Testis (tissue), 3 donors: ENCODE measurements around the gene FAM107B. TPM values are rescaled to one million over a fixed set of nuclear protein-coding genes. Genes with fewer than 3 reads are reported as not detected.

Source experiments
- DNase-seq: peaks from one replicate; pipeline ENCODE4 v3.0.0-alpha.2; 2019
- H3K27ac ChIP-seq, 2 donors: fragments of 200-600 bp; sonication (generic); one replicate each; pipeline ENCODE4 v1.5.1; 2019
- H3K27me3 ChIP-seq: fragments of 200-600 bp; sonication (generic); one replicate; pipeline ENCODE4 v1.5.1; 2019
- H3K36me3 ChIP-seq: fragments of 200-600 bp; sonication (generic); one replicate; pipeline ENCODE4 v1.5.1; 2017; ENCODE audit warnings: low read depth; ENCODE audit errors: missing control alignments
- H3K4me1 ChIP-seq: fragments of 200-600 bp; sonication (generic); one replicate; pipeline ENCODE4 v1.5.1; 2019
- H3K4me3 ChIP-seq, 2 donors: fragments of 200-600 bp; sonication (generic); one replicate each; pipeline ENCODE4 v1.5.1; 2017 to 2019
- H3K9me3 ChIP-seq: fragments of 200-600 bp; sonication (generic); one replicate; pipeline ENCODE4 v1.5.1; 2017
- POLR2A ChIP-seq: fragments of 450-650 bp; IDR thresholded peaks from one replicate; pipeline ENCODE4 v1.6.1; 2017; ENCODE audit warnings: antibody characterized with exemption, mild to moderate bottlenecking, moderate library complexity
- WGBS, 2 donors: methylation state at CpG; one replicate each; pipeline ENCODE4 v1.1.5; 2018; 5-methylcytosine and 5-hydroxymethylcytosine counted together
- intact Hi-C: fragments of 100-400 bp; cut with DNase I; formaldehyde crosslinking; loops from one replicate; pipeline ENCODE4 v1.15.1; 2023; ENCODE audit warnings: low total_unique reads
- polyA plus RNA-seq: library from polyadenylated mRNA; stranded (reverse); fragments of 350-450 nt; fragmentation: Illumina TruSeq; extraction: RNeasy Lipid Tissue Mini Kit (QIAGEN cat#74804); gene quantifications from one replicate; pipeline ENCODE4 v1.2.3, GENCODE V29; 2014; ENCODE audit warnings: low read depth, low replicate concordance; ENCODE audit not compliant: insufficient read depth
- total RNA-seq, 2 donors: library from RNA; depleted of rRNA; stranded (reverse); fragments of >200 nt; gene quantifications; one replicate each; pipeline ENCODE4 v1.2.3, GENCODE V29; 2016
- TF ChIP-seq, protein P1 (sequence below), 3 experiments: fragments of 450-650 bp in 2 of 3; fragments of 200-600 bp in 1 of 3; sonication (generic) in 1 of 3; IDR thresholded peaks; one replicate each; pipeline ENCODE4 v1.5.1; 2016 to 2019; ENCODE audit warnings: antibody characterized with exemption in 3 of 3, mild to moderate bottlenecking in 2 of 3, moderate library complexity in 1 of 3

The FAM107B gene
- total and polyA plus RNA-seq, 3 donors from 2014 or later: 71.7 to 89.5 (median 82.8) TPM

DNA sequence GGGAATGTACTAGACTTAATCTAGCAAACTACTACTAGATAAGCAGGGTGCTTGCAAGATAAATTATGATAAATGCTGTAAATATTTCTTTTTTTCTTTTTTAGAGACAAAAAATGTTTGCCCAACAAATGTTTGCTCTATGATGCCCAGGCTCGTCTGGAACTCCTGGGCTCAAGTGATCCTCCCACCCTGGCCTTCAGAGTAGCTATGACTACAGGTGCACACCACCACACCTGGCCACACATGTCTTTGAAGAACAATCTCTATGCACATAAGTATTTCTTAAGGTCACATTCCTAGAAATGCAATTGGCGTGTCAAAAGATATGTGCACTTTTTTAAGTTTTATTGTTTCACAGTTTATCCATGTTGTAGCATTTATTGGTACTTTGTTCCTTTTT, 264.4 kb downstream of the FAM107B start:
- WGBS, 2 donors: 73 to 74% methylated on average over 2 of the region's 2 CpGs
- Histone ChIP-seq H3K36me3 (no peaks in the 10 kb centered on the region), H3K4me3 (no peak overlapping the region), H3K4me1 (no peaks in the 10 kb centered on the region), H3K9me3 (no peaks in the 10 kb centered on the region), H3K27me3 (no peaks in the 10 kb centered on the region), H3K27ac (no peak overlapping the region)
- no peak for DNase-seq
- intact Hi-C loops: no loop called here
- TF ChIP-seq POLR2A: no peak
- TF ChIP-seq, protein P1, sequence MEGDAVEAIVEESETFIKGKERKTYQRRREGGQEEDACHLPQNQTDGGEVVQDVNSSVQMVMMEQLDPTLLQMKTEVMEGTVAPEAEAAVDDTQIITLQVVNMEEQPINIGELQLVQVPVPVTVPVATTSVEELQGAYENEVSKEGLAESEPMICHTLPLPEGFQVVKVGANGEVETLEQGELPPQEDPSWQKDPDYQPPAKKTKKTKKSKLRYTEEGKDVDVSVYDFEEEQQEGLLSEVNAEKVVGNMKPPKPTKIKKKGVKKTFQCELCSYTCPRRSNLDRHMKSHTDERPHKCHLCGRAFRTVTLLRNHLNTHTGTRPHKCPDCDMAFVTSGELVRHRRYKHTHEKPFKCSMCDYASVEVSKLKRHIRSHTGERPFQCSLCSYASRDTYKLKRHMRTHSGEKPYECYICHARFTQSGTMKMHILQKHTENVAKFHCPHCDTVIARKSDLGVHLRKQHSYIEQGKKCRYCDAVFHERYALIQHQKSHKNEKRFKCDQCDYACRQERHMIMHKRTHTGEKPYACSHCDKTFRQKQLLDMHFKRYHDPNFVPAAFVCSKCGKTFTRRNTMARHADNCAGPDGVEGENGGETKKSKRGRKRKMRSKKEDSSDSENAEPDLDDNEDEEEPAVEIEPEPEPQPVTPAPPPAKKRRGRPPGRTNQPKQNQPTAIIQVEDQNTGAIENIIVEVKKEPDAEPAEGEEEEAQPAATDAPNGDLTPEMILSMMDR (IDR thresholded peaks at IDR 0.05): no peak

DNA sequence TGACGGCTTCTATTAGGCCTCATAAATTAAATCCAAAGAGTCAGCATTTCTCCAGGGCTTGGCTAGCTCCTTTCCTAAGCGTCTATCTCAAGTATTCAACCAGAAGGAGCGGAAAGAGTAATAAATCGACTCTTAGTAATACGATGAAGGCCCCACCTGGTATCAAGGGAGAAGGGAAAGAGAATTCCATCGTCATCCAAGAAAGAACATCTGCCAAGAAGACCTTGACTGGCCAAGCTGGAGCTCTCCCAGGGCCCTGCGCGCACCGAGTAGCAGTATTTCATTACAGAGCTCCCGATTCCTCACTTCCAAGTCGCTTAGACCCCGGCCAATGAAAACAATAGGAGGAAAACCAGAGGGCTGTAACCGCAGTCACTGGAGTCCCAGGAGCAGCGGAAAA, 266.0 kb downstream of the FAM107B start:
- Histone ChIP-seq H3K4me3 (no peak overlapping the region), H3K9me3 (no peaks in the 10 kb centered on the region), H3K27me3 (no peaks in the 10 kb centered on the region), H3K27ac (no peak overlapping the region), H3K4me1 (no peaks in the 10 kb centered on the region), H3K36me3 (no peaks in the 10 kb centered on the region)
- WGBS, 2 donors: 63 to 78% methylated on average over 14 of the region's 14 CpGs
- no peak for DNase-seq
- TF ChIP-seq, protein P1 (IDR thresholded peaks at IDR 0.05): no peak
- intact Hi-C loops: no loop called here

DNA sequence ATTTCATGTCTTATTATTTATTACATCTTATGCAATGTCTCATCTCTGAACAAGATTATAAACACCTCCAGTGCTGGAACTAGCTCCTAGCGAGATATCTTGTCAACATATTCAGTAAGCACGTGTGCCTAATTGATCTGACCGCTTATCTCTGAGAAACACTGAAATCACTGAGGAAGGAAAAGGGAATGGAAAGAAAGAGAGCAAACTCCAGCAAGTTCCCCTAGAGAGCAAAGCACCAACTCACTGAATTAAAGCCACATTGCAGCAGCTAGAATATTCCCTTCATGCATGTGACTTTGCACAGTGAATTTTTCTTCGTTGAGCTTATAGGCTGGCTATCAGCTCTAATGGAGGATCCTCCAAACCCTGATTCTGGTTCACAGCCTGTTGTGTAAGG, 266.9 kb downstream of the FAM107B start:
- no peak overlapping the region for H3K27ac ChIP-seq
- H3K36me3 ChIP-seq: no peaks in the 10 kb centered on the region
- no peaks in the 10 kb centered on the region for H3K27me3 ChIP-seq
- no peak for TF ChIP-seq POLR2A
- H3K4me1 ChIP-seq: no peaks in the 10 kb centered on the region
- 73 to 80% methylated on average over 4 of the region's 4 CpGs for WGBS, 2 donors
- DNase-seq: no peak
- no peak overlapping the region for H3K4me3 ChIP-seq
- intact Hi-C loops: no loop called here
- no peaks in the 10 kb centered on the region for H3K9me3 ChIP-seq

DNA sequence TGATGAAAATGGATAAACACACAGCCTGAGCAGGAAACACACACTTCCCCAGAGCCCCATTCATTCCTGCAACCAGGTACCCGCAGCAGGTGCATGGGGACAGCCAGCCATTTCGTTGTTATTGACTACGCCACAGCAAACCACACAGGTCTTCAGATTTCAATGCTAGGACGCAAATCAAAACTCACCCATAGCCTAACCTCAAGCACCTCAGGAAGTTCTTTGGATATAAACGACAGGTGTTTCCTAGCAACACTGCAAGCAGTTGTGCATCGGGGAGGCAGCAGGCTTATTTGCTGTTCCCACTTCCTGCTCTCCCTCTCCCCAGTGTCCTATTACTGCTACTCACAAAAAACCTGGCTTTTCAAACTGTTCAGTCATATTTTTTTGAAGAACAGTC, 267.5 kb downstream of the FAM107B start:
- H3K27ac ChIP-seq: no peak overlapping the region
- H3K9me3 ChIP-seq: no peaks in the 10 kb centered on the region
- H3K4me3 ChIP-seq: no peak overlapping the region
- 66 to 73% methylated on average over 6 of the region's 6 CpGs for WGBS, 2 donors
- intact Hi-C loops: no loop called here
- no peaks in the 10 kb centered on the region for H3K27me3 ChIP-seq
- no peaks in the 10 kb centered on the region for H3K36me3 ChIP-seq
- DNase-seq: no peak
- H3K4me1 ChIP-seq: no peaks in the 10 kb centered on the region
- TF ChIP-seq POLR2A: no peak
- TF ChIP-seq, protein P1 (IDR thresholded peaks at IDR 0.05): no peak

DNA sequence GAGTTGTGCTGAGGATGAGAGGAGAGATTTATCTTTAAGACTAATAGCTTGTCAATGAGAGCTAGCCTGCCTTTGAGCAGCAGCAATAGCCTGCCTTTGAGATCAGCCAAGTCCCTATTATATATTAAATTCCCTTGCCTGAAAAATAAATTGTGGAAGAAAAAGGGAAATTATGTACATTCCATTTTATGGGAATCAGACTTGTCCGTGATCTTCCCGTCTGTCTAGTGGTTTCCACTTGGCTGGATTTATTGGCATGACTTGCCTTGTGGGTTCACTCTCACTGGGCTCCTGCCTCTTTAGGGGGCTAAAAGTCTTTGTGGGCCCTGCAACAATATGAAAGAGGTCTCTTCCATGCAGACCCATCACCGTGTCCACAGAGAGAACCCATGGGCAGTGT, 272.3 kb downstream of the FAM107B start:
- Histone ChIP-seq H3K4me1 (no peaks in the 10 kb centered on the region), H3K4me3 (no peak overlapping the region), H3K27me3 (no peaks in the 10 kb centered on the region), H3K36me3 (no peaks in the 10 kb centered on the region), H3K9me3 (no peaks in the 10 kb centered on the region), H3K27ac (no peak overlapping the region)
- intact Hi-C loops: no loop called here
- TF ChIP-seq POLR2A: no peak
- TF ChIP-seq, protein P1 (IDR thresholded peaks at IDR 0.05): no peak
- DNase-seq: no peak
- 79 to 87% methylated on average over 3 of the region's 3 CpGs for WGBS, 2 donors
